ENCODE measurements around the gene RFPL1. TPM values are rescaled to one million over a fixed set of nuclear protein-coding genes. Genes with fewer than 3 reads are reported as not detected.

The RFPL1 gene
- total and polyA plus RNA-seq, 2 of the 13 experiments (the other 11 are each of a cell fraction or from before 2014, with no cell fraction given), result not detected

DNA sequence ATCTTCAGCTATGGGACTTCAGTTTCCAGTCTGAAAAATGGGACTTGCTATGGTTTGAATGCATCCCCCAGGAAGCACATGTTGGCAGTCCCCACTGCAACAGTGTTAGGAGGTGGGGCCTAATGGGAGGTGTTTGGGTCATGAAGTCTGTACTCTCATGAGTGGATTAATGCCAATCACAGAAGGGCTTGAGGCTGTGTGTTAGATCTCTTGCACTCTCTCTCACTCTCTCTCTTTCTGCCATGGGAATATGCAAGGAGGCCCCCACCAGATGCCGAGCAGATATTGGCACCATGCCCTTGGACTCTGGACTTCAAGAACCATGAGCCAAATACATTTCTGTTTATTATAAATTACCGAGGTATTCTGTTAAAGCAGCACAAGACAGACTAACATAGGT is 42.3 kb upstream of the RFPL1 start:
- H3K36me3 ChIP-seq (replicated peaks in 1 of 2; ENCODE audit: control insufficient read depth in 1 of 2, insufficient read depth in 2 of 2, low read length in 2 of 2), result no peaks in the 10 kb centered on the region
- DNase-seq (ENCODE audit: low spot score) (no peak), FAIRE-seq (no peak), ATAC-seq (no peak)
- CTCF ChIA-PET (ENCODE audit: low intra/inter-chr PET ratio, low total read pairs), result no interaction called here
- in situ Hi-C loops (cut with HindIII; ENCODE audit: extremely low pct_ligation_motif_present, low pct_unique_long_range_greater_than_20kb), result loop anchor here (10.0 kb wide), 1 partner anchor 119 kb away; no protein-coding TSS in a partner anchor
- no peak overlapping the region for H3K4me3 ChIP-seq (replicated peaks in 1 of 3; ENCODE audit: insufficient read depth in 1 of 3, low read depth in 2 of 3, low read length in 3 of 3)
- BruUV-seq (replicated peaks), result no TSS peak
- no peaks in the 10 kb centered on the region; a peak in 1 of 5 replicates for H3K27me3 ChIP-seq (ENCODE audit: control insufficient read depth in 1 of 2, insufficient read depth in 2 of 2, low read length in 2 of 2)
- H3K4me2 ChIP-seq (ENCODE audit: low read depth, low read length), result no peak overlapping the region
- TF ChIP-seq ZNF33A (CRISPR knock-in tag; IDR thresholded peaks at IDR 0.05; ENCODE audit: borderline replicate concordance), result no peak
- no peak for TF ChIP-seq ZNF180 (CRISPR knock-in tag; IDR thresholded peaks at IDR 0.05; ENCODE audit: borderline replicate concordance, low read depth)
- no peak for TF ChIP-seq RXRA (CRISPR knock-in tag; IDR thresholded peaks at IDR 0.05)
- no peak for TF ChIP-seq GLMP (CRISPR knock-in tag; IDR thresholded peaks at IDR 0.05; ENCODE audit: borderline replicate concordance)
- no peak for TF ChIP-seq ZNF224 (CRISPR knock-in tag; IDR thresholded peaks at IDR 0.05)
- TF ChIP-seq MAZ (IDR thresholded peaks at IDR 0.05; ENCODE audit: borderline replicate concordance, low read depth, low read length), result no peak
- TF ChIP-seq MAZ (CRISPR knock-in tag; IDR thresholded peaks at IDR 0.05; ENCODE audit: low read depth), result no peak
- no peak for TF ChIP-seq CTCF (CRISPR knock-in tag; IDR thresholded peaks at IDR 0.05)
- no peak for TF ChIP-seq HNRNPH1 (optimal IDR thresholded peaks at IDR 0.05; ENCODE audit: low read depth, low read length)
- no peak for TF ChIP-seq SALL2 (CRISPR knock-in tag; IDR thresholded peaks at IDR 0.05)
- no peaks in the 10 kb centered on the region for H4K20me1 ChIP-seq (ENCODE audit: insufficient read depth, low read length)
- intact Hi-C loops (cut with micrococcal nuclease; ENCODE audit: unreplicated experiment), result no loop called here
- no peak overlapping the region for H2AFZ ChIP-seq (ENCODE audit: low read length)
- no peak overlapping the region for H3K9ac ChIP-seq (ENCODE audit: insufficient read depth, low read depth, low read length)
- peaks cover 33% of the 10 kb centered on the region for H3K4me1 ChIP-seq (ENCODE audit: insufficient read depth, low read length)
- H3K79me2 ChIP-seq (ENCODE audit: insufficient read depth, low read length), result no peaks in the 10 kb centered on the region
- 4% methylated on average over 2 of the region's 2 CpGs for WGBS (ENCODE audit: low lambda C conversion rate)
- no peak overlapping the region for H3K27ac ChIP-seq (ENCODE audit: extremely low read length, insufficient read depth, low read length)
- POLR2A ChIA-PET, result no interaction called here
- H3K9me3 ChIP-seq (ENCODE audit: low read length), result no peaks in the 10 kb centered on the region
